Chondrocyte (in vitro differentiated cells): Measurements from ENCODE around the gene SALL1. TPM values are rescaled to one million over a fixed set of nuclear protein-coding genes. Genes with fewer than 3 reads are reported as not detected.

Experiments
- DNase-seq: peaks from one replicate; pipeline ENCODE4 v3.0.0; 2021; ENCODE audit warnings: mixed read lengths, low spot score
- H3K27ac Mint-ChIP-seq: one replicate; pipeline ENCODE4 v1.8.0; 2021; ENCODE audit warnings: mild to moderate bottlenecking, moderate library complexity, mixed read lengths; ENCODE audit not compliant: unreplicated experiment
- H3K27me3 Mint-ChIP-seq: 2 replicates; pipeline ENCODE4 v1.8.0; 2021; ENCODE audit warnings: low read depth, mixed read lengths
- H3K36me3 Mint-ChIP-seq: 2 replicates; pipeline ENCODE4 v1.8.0; 2021; ENCODE audit warnings: low read depth, mixed read lengths
- H3K4me1 Mint-ChIP-seq: 2 replicates; pipeline ENCODE4 v1.8.0; 2021; ENCODE audit warnings: low read depth, mild to moderate bottlenecking, mixed read lengths
- H3K4me3 Mint-ChIP-seq: one replicate; pipeline ENCODE4 v1.8.0; 2021; ENCODE audit warnings: mild to moderate bottlenecking, moderate library complexity, mixed read lengths; ENCODE audit not compliant: unreplicated experiment
- H3K9me3 Mint-ChIP-seq: 2 replicates; pipeline ENCODE4 v1.8.0; 2021; ENCODE audit warnings: low read depth, mixed read lengths
- CTCF ChIP-seq: fragments of 200-600 bp; sonication (generic); IDR thresholded peaks from 2 replicates; pipeline ENCODE4 v1.5.0; 2021; ENCODE audit warnings: antibody characterized with exemption, mild to moderate bottlenecking, moderate library complexity
- total RNA-seq: library from RNA; stranded (reverse); gene quantifications from 3 replicates; pipeline ENCODE4 v1.2.1, GENCODE V29; 2021

Gene SALL1
- total RNA-seq, 1 donor from 2014 or later, result 0.20 TPM

GRCh38 chr16:51181503-51181811 lies 30.4 kb upstream of the SALL1 start:
- no peak for TF ChIP-seq CTCF
- Mint-ChIP-seq H3K4me3 (no peak overlapping the region), H3K36me3 (no peaks in the 10 kb centered on the region), H3K27ac (no peak overlapping the region), H3K9me3 (no peaks in the 10 kb centered on the region), H3K4me1 (no peaks in the 10 kb centered on the region), H3K27me3 (peaks cover 10% of the 10 kb centered on the region)
- no peak for DNase-seq

- H3K36me3 Mint-ChIP-seq, result no peaks in the 10 kb centered on the region
- H3K4me1 Mint-ChIP-seq, result no peaks in the 10 kb centered on the region
- peaks cover 10% of the 10 kb centered on the region for H3K27me3 Mint-ChIP-seq
- no peaks in the 10 kb centered on the region for H3K9me3 Mint-ChIP-seq
- H3K4me3 Mint-ChIP-seq, result no peak overlapping the region
- no peak overlapping the region for H3K27ac Mint-ChIP-seq
- no peak for TF ChIP-seq CTCF
- DNase-seq, result no peak
Measured at GRCh38 chr16:51180719-51181502, 29.8 kb upstream of the SALL1 start.

DNA sequence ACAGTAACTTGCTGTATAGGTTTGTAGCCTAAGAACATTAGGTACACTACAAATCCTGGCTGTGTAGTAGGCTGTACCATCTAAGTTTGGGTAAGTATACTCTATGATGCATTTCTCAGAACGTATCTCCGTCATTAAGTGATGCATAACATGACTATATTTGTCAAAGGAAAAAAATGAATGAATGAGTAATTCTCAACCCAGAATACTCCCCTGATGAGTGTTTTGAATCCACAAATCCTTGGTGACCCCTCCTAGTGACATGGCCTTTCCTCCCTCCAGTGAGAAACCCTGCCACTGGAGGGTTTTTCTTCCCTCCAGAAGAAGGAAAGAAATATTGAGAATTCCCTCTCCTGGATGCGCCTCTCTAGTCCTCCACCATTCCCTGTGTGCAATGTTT lies 24.0 kb upstream of the SALL1 start:
- no peak for TF ChIP-seq CTCF
- Mint-ChIP-seq H3K27ac (no peak overlapping the region), H3K36me3 (no peaks in the 10 kb centered on the region), H3K9me3 (no peaks in the 10 kb centered on the region), H3K27me3 (peaks cover 4% of the 10 kb centered on the region), H3K4me3 (no peak overlapping the region), H3K4me1 (no peaks in the 10 kb centered on the region)
- DNase-seq, result no peak

- DNase-seq, result no peak
- Mint-ChIP-seq H3K27ac (no peak overlapping the region), H3K4me1 (no peaks in the 10 kb centered on the region), H3K27me3 (peaks cover 4% of the 10 kb centered on the region), H3K9me3 (no peaks in the 10 kb centered on the region), H3K36me3 (no peaks in the 10 kb centered on the region), H3K4me3 (no peak overlapping the region)
- no peak for TF ChIP-seq CTCF
Measured at GRCh38 chr16:51172368-51172767, 21.3 kb upstream of the SALL1 start.

DNA sequence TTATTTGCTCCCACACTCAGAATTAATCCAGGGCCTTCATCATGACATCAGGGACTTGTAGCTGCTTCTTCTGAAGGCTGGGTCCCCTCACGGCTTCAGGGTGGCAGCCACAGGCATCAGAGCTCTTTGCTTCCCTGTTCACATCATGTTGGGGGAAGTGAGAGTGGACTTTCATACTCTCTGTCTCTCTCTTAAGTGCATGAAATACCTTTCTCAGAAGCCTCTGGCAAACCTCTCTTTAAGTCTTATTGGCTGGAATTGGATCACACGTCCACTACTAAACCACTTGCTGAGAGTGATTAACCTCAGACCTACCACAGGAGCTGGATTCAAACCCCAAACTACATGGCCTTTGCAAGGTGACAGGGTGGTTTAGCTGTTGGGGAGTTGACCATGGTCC lies 17.7 kb upstream of the SALL1 start:
- Mint-ChIP-seq H3K27me3 (peaks cover 4% of the 10 kb centered on the region), H3K36me3 (no peaks in the 10 kb centered on the region), H3K27ac (no peak overlapping the region), H3K9me3 (no peaks in the 10 kb centered on the region), H3K4me1 (no peaks in the 10 kb centered on the region), H3K4me3 (no peak overlapping the region)
- DNase-seq, result no peak
- no peak for TF ChIP-seq CTCF
